ENCODE data around the gene SOX11. TPM values are rescaled to one million over a fixed set of nuclear protein-coding genes. Genes with fewer than 3 reads are reported as not detected.

The SOX11 gene
- total RNA-seq, 1 experiment from 2014 or later = not detected

DNA sequence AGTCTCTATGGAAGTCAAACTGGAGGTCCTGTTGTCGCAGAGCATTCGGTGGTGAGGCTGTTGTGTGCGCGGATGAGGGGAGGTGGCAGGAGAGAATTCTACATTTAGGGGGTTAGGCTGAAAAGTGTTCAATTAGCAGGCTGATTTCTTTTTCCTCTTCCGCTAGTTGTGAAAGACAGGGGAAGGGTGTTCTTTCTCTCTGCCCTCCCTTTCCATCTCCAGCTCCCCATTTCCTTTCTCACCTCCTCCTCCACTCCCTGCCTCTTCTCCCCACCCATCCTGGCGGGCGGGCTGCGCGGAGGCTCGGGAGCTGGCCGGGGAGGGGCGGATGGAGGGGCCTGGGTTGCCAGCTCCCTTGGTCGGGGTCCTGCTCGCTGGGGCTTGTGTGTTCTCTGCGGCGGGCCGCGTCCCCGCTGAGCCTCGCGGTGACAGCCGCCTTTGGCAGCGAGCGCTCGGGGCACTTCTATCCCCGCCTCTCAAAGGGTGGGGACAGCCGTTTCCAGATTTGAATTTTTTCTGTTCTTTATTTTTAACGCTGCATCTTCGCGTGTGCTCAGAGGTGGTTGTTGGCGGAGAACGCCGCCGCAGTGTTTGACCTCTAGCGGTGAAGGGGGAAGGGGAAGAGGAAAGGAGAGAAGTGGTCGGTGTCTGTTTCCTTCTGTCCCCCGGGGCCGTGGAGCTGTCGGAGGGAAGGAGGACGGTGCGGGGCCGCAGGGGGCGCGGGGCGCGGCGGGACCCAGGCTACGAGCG, 3.6 kb downstream of the SOX11 start:
- TF ChIP-seq, protein P1, sequence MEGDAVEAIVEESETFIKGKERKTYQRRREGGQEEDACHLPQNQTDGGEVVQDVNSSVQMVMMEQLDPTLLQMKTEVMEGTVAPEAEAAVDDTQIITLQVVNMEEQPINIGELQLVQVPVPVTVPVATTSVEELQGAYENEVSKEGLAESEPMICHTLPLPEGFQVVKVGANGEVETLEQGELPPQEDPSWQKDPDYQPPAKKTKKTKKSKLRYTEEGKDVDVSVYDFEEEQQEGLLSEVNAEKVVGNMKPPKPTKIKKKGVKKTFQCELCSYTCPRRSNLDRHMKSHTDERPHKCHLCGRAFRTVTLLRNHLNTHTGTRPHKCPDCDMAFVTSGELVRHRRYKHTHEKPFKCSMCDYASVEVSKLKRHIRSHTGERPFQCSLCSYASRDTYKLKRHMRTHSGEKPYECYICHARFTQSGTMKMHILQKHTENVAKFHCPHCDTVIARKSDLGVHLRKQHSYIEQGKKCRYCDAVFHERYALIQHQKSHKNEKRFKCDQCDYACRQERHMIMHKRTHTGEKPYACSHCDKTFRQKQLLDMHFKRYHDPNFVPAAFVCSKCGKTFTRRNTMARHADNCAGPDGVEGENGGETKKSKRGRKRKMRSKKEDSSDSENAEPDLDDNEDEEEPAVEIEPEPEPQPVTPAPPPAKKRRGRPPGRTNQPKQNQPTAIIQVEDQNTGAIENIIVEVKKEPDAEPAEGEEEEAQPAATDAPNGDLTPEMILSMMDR (conservative IDR thresholded peaks at IDR 0.05; ENCODE audit: low read depth, low read length) = no peak
- TF ChIP-seq EZH2phosphoT487 (IDR thresholded peaks at IDR 0.05; ENCODE audit: borderline replicate concordance, low read length) (no peak), EZH2 (IDR thresholded peaks at IDR 0.05; ENCODE audit: low read length, unreplicated experiment) (no peak)
- H3K79me2 ChIP-seq (ENCODE audit: low read length) = no peaks in the 10 kb centered on the region
- H3K27me3 ChIP-seq (ENCODE audit: low read length) = no peaks in the 10 kb centered on the region
- H3K36me3 ChIP-seq (ENCODE audit: low read depth, low read length) = no peaks in the 10 kb centered on the region
- no peak overlapping the region for H3K4me3 ChIP-seq (ENCODE audit: low read length)
- BruUV-seq (replicated peaks) = no TSS peak
- no peaks in the 10 kb centered on the region for H3K9me2 ChIP-seq (replicated peaks; ENCODE audit: low read length)
- no peaks in the 10 kb centered on the region for H3K4me1 ChIP-seq (ENCODE audit: insufficient read depth, low read length)
- intact Hi-C loops (cut with micrococcal nuclease) = no loop called here
- ATAC-seq (no peak), DNase-seq (no peak)
- no peaks in the 10 kb centered on the region for H3K9me3 ChIP-seq (ENCODE audit: low read length)
- H3K9ac ChIP-seq (ENCODE audit: low read length) = no peak overlapping the region
- H2AFZ ChIP-seq (ENCODE audit: low read length) = no peak overlapping the region
- H3K27ac ChIP-seq (ENCODE audit: low read length) = no peak overlapping the region
- H3F3A ChIP-seq (ENCODE audit: low read length, unreplicated experiment) = no peaks in the 10 kb centered on the region
- ChIA-PET CTCF (no interaction called here), POLR2A (ENCODE audit: unreplicated experiment) (interaction anchor here (0.8 kb wide), 1 partner anchor 14 kb away, joined by 6 read pairs; no protein-coding TSS in a partner anchor)
- no peak overlapping the region for H3K4me2 ChIP-seq (ENCODE audit: low read length)
- no peaks in the 10 kb centered on the region for H4K20me1 ChIP-seq (ENCODE audit: low read length)

DNA sequence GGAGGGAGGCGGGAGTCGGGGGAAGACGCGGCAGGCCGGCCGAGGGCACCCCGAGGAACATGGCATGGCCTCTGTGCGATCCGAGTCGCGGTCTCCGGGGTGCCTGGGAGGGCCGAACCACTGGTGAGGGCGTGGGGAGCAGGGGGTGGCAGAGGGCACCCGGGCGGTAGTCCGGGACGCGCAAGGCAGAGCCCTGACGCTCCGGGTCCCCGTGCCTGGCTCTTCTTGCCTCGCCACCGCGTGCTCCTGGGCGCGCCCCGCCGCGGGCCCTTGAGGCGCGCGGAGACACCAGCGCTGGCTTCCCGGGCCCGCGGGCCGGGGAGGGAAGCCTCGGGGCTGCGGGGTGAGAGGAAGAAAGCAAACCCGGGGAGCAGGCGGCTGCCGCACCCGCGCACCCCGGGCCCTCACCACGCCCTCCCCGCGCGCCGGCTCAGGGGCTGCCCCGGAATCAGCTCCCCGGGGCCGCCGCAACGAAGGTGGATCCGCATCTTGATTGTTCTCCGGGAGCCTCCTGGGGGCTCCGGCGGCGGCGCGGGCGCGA, 4.3 kb downstream of the SOX11 start:
- POLR2A ChIA-PET (ENCODE audit: unreplicated experiment) = no interaction called here
- no TSS peak for BruUV-seq (replicated peaks)

More for the DNA sequence above, 4.3 kb downstream of the SOX11 start:
- Histone ChIP-seq H3K9me2 (replicated peaks; ENCODE audit: low read length) (no peaks in the 10 kb centered on the region), H2AFZ (ENCODE audit: low read length) (no peak overlapping the region), H3K27ac (ENCODE audit: low read length) (no peak overlapping the region), H3F3A (ENCODE audit: low read length, unreplicated experiment) (no peaks in the 10 kb centered on the region), H3K4me2 (ENCODE audit: low read length) (no peak overlapping the region), H3K79me2 (ENCODE audit: low read length) (no peaks in the 10 kb centered on the region), H3K4me1 (ENCODE audit: insufficient read depth, low read length) (no peaks in the 10 kb centered on the region), H3K4me3 (ENCODE audit: low read length) (no peak overlapping the region), H4K20me1 (ENCODE audit: low read length) (no peaks in the 10 kb centered on the region), H3K9me3 (ENCODE audit: low read length) (no peaks in the 10 kb centered on the region), H3K27me3 (ENCODE audit: low read length) (no peaks in the 10 kb centered on the region), H3K36me3 (ENCODE audit: low read depth, low read length) (no peaks in the 10 kb centered on the region), H3K9ac (ENCODE audit: low read length) (no peak overlapping the region)
- no peak for ATAC-seq
- CTCF ChIA-PET = no interaction called here
- TF ChIP-seq EZH2 (IDR thresholded peaks at IDR 0.05; ENCODE audit: low read length, unreplicated experiment) (no peak), EZH2phosphoT487 (IDR thresholded peaks at IDR 0.05; ENCODE audit: borderline replicate concordance, low read length) (no peak)
- TF ChIP-seq, protein P1 (conservative IDR thresholded peaks at IDR 0.05; ENCODE audit: low read depth, low read length) = no peak
- DNase-seq = no peak
- intact Hi-C loops (cut with micrococcal nuclease) = no loop called here
